Prostate gland (tissue), 2 donors: ENCODE results near the gene SLC25A26.

Experiments
- POLR2A ChIP-seq: fragments of 450-650 bp; IDR thresholded peaks from one replicate; pipeline ENCODE4 v1.6.1; 2016; ENCODE audit warnings: antibody characterized with exemption, mild to moderate bottlenecking
- TF ChIP-seq, protein P1 (sequence below), 4 experiments: fragments of 200-600 bp in 2 of 4; fragments of 450-650 bp in 2 of 4; sonication (generic) in 2 of 4; IDR thresholded peaks; 1 replicate in 3 of 4; 2 replicates in 1 of 4; pipeline ENCODE4 v1.5.1; 2016 to 2019; ENCODE audit warnings: antibody characterized with exemption in 4 of 4, mild to moderate bottlenecking in 2 of 4, moderate library complexity in 2 of 4

DNA sequence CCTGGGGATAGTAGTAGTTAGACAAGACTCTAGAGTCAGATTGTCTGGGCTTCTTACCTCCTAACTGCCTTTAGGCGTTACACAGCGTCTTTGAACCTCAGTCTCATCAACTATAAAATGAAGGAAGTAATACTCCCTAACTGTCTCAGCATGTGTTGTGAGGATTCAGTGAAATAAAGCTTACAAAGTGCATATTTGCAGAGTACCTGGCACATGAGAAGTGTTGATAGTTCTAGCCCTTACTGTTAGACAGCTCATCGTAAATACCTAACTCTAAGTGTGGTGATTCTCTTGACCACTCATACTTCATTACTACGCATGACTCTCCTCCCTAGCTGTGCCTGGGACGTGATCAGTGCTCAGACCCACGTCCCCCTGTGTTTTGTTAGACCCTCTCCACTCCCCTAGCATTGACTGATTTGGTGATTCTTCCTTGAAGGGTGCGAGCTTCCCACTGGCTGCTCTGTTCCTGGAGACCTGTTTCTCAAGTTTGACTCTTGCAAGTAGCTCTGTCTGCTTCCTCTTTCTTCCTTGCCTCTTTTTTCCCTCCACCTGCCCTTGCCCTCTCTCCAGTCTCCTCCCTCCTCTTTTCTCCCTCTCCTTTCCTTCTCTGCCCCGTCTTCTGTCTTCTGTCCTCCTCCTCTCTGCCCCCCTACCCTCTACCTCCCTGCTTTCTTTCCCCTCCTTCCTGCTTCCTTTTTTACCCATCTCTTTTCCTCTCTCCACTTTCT lies 124.2 kb downstream of the SLC25A26 start:
- TF ChIP-seq, protein P1, sequence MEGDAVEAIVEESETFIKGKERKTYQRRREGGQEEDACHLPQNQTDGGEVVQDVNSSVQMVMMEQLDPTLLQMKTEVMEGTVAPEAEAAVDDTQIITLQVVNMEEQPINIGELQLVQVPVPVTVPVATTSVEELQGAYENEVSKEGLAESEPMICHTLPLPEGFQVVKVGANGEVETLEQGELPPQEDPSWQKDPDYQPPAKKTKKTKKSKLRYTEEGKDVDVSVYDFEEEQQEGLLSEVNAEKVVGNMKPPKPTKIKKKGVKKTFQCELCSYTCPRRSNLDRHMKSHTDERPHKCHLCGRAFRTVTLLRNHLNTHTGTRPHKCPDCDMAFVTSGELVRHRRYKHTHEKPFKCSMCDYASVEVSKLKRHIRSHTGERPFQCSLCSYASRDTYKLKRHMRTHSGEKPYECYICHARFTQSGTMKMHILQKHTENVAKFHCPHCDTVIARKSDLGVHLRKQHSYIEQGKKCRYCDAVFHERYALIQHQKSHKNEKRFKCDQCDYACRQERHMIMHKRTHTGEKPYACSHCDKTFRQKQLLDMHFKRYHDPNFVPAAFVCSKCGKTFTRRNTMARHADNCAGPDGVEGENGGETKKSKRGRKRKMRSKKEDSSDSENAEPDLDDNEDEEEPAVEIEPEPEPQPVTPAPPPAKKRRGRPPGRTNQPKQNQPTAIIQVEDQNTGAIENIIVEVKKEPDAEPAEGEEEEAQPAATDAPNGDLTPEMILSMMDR (IDR thresholded peaks at IDR 0.05): no peak
- TF ChIP-seq POLR2A: no peak
